GM18951 (cell line): ENCODE measurements around the gene LOX.

ENCODE experiments used
- POLR2A ChIP-seq: IDR thresholded peaks from 4 replicates; pipeline ENCODE4 v1.6.1; 2011; ENCODE audit warnings: mild to moderate bottlenecking; ENCODE audit not compliant: insufficient read length, insufficient read depth; ENCODE audit errors: extremely low read depth
- in situ Hi-C: fragments of 300-500 bp; cut with MboI; formaldehyde crosslinking; loops from one replicate; pipeline ENCODE4 v1.12.0; 2022; ENCODE audit warnings: low sequenced_read_pairs, mixed read lengths, inconsistent platforms; ENCODE audit not compliant: unreplicated experiment

Gene LOX

DNA sequence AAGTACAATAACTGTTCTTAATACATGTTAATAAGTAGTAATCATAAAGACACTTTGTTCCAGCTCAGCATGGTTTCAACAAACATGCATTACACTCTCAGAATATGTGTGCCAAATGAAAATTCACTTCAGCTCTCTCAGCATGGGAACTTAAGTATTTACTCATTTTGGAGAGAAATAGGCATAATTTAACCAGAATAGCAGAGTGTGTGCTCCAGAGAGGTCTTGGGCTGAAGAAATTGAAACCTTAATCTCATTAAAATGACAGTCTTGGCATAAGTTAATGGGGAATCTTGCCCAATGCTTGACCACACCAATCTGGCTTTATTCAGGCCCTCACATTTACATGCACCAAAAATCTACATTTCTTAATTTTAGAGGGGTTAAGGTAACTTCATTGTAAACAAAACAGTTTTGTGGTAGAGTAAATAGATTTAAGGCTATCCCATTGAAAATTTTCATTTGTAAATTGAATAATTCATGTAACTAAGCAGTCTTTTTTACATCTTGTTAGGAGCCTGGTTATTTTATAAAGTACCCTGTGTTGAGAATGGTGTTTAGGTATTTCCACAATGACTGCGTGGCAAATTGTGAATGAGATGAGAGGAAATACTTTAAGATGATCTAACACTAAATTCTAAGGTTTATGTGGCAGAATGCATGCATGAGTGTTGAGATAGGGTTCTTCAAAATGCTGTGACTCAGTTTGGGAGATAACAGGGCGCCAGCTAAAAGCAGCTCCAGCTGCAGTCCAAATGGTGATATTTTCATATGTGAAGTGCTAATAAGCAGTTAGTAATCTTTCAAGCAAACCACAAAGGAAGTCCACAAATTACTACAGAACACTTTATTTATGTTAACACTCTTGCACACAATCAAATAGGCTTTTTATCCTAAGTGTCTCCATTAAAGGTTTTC, 11.3 kb upstream of the LOX start:
- in situ Hi-C loops: no loop called here
- TF ChIP-seq POLR2A: no peak

- TF ChIP-seq POLR2A: no peak
- in situ Hi-C loops: no loop called here
These were observed 7.0 kb upstream of the LOX start for GRCh38 chr5:122085041-122085440.

- in situ Hi-C loops: no loop called here
These were observed 5.5 kb upstream of the LOX start for GRCh38 chr5:122083535-122083934.

DNA sequence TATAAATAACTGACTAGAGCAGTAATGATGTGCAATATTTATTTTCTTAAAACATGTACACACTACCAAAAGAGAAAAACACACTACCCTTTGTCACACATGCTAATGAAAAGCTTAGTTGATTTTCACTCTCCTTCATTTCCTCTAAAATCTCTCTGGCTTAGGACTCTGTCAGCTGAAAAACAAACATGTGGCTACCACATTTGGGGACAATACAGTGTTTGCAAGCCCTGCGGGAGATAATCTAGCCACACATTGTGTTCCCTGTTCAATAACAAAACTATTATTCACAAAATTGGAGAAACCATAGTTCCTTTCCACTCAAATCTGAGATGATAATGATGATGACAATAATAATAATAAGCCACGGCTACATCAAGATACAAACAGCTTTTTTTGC, 3.5 kb upstream of the LOX start:
- in situ Hi-C loops: no loop called here
- no peak for TF ChIP-seq POLR2A

More at GRCh38 chr5:122083535-122083934, 5.5 kb upstream of the LOX start:
- TF ChIP-seq POLR2A: no peak

GRCh38 chr5:122077366-122078115, 518 bp downstream of the LOX start:
- TF ChIP-seq POLR2A: no peak
- in situ Hi-C loops: no loop called here

GRCh38 chr5:122076669-122077365, 1.2 kb downstream of the LOX start:
- no peak for TF ChIP-seq POLR2A
- in situ Hi-C loops: no loop called here

DNA sequence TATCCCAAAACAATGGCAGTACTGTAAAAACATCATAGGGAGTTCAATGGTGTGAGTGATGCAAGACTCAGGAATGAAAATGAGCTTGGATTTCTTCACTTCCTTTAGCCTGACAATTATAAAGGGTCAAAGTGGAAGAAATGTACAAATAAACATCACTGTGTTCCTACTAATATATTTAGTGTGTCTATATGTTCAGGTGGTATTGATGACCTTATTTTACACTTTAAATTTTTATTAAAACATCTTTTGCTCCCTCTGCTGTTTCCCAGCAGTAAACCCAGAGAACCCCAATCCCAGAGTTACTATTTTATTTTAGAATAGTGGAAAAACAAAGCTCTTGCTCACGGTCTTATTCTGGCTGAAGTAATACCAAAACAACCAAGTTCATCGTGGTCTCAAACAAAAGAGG, 2.0 kb downstream of the LOX start:
- TF ChIP-seq POLR2A: no peak
- in situ Hi-C loops: no loop called here

- TF ChIP-seq POLR2A: no peak
- in situ Hi-C loops: no loop called here
These were observed 4.2 kb downstream of the LOX start for GRCh38 chr5:122073864-122074263.

DNA sequence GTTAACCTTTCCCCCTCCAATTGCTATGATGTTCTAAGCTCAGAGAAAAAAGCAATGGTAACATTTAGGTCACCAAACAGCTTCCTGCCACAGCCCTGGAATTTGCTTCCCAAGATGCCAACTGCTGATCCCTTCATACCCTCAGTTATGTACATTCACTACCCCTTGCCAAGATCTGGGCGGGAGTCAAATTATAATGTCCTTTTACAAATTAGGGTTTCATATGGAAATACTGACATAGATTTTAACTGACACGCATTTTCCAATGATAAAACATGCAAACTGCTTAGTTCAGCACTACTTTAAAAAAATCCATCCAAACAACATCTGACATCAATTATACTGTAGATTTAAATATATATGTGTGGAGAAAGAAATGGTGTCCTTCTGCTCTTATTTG, 5.0 kb downstream of the LOX start:
- in situ Hi-C loops: no loop called here
- no peak for TF ChIP-seq POLR2A

DNA sequence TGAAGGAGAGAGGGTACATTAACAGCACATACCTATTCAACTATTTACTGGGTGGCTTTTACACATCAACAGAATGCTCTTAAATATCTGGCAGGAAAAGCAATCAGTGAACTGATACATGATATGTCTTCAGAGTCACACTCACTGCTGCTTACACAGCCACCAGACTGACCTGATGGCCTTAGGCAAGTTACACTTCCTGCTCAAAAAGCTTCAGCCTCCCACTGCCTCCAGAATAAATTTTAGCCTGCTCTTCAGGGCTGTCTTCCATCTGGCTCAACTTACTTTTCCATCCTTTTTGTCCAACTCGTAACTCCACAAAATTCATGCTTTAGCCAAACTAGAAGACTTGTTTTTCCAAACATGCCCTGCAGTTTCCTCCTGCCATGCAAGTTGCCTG, 10.7 kb downstream of the LOX start:
- in situ Hi-C loops: no loop called here
- no peak for TF ChIP-seq POLR2A

GRCh38 chr5:122064992-122065391, 13.1 kb downstream of the LOX start:
- no peak for TF ChIP-seq POLR2A
- in situ Hi-C loops: no loop called here

GRCh38 chr5:122063836-122064235, 14.2 kb downstream of the LOX start:
- no peak for TF ChIP-seq POLR2A
- in situ Hi-C loops: no loop called here

DNA sequence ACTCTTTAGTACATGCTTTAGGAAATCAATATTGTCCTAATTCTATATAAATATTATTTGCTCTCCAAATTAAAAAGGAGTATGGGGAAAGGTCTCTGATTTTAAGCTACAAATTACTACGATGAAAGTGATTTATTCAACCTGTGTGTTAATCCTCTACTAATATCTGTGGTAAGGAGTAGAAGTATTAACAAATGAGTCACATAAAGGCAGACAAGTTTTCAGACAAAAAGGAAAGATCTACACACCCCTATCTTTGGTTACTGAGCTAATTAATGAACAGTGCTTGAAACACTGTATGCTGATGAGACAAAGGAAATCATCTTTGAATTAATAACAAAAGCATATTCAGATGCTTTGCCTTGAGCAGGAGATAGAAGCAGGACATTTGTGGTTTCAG, 15.9 kb downstream of the LOX start:
- in situ Hi-C loops: no loop called here
- TF ChIP-seq POLR2A: no peak

DNA sequence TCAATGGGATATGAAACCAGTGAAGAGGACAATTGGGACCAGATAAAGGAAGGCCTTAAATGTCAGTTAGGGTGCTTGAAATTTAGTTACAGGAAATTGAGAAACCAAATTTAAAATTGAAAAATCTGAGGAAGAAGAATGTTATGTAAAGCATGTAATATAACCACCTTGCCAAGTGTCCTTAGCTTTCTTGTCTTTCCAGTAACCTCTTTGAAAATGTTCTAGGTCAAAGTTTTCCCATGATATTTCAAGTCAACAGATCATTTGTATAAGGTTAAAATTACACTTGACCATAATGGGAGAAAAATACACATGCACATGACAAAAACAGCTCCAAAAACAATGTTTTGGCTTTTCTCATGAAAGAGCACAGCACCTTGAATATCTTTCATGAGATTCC, 21.1 kb downstream of the LOX start:
- in situ Hi-C loops: no loop called here
- no peak for TF ChIP-seq POLR2A

DNA sequence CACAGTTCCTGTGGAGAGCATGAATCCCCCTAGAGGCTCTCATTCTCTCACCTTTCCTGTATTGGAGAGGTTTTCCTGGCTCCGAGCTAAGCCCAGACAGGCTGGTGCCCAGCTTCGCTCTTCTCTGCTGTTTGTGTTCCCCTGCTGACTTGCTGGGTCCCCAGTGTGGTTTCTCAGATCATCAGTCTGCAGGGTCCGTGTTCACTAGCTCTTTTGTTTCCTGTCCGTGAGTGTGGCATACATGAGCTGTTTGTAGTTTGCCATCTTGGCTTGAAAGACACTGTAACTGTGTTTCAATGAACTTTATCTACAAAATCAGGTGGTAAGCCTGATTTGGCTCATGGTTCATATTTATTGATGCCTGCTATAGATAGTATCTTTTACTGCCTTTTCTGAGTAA, 23.8 kb downstream of the LOX start:
- in situ Hi-C loops: no loop called here
- no peak for TF ChIP-seq POLR2A
